ENCODE results near the gene PKIG. TPM values are rescaled to one million over a fixed set of nuclear protein-coding genes. Genes with fewer than 3 reads are reported as not detected.

The PKIG gene
- polyA plus RNA-seq, 3 donors = 0.67 to 1.4 (median 0.84) TPM

DNA sequence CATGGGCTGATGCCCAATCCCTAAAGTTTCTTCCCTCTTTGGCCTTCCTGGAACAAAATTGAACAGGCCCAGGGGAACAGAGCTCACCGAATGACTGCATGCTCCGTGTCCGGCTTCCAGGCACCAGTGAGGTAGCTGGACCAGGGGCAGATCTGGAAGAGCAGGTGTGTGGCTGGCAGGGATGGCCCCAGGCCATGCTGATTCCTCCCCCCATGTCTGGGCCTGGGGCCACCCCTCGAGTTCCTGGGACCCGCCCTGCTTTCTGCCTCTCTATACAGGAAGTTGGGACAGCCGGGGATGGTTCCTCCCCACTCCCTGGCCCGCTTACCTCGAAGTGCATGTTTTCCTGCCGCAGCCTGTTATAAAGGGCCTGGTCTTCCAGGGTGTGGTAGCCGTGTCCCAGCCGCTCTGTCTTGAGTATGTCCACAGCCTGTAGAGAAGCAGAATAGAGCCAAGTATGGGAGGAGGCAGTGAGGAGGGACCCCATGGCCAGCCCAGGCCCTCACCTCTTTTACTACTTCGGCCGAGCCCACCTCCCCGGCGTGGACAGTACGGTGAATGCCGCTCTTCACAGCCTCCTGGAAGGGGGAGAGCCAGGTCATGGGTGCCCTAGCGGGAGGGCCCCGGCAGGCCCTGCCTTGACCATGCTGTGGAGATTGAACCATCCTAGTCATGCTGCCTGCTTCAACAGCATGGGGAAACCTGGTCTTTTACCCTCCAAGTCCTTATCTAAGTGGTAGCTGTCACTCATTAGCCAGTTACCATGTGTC lies 40.3 kb downstream of the PKIG start:
- Histone ChIP-seq H3K4me2 (replicated peaks; ENCODE audit: extremely low read depth, low read length, poor library complexity, severe bottlenecking) (no peak overlapping the region), H3K36me3 (replicated peaks in 1 of 2; ENCODE audit: control insufficient read depth in 1 of 2, insufficient read depth in 2 of 2, low read length in 2 of 2) (peaks cover 0 to 30% of the 10 kb centered on the region in 2 donors), H3K4me1 (ENCODE audit: control insufficient read depth in 1 of 2, insufficient read depth in 2 of 2, low read length in 2 of 2) (no peaks in the 10 kb centered on the region), H3K9ac (ENCODE audit: insufficient read depth, low read length, poor library complexity, severe bottlenecking) (no peak overlapping the region), H3K79me2 (ENCODE audit: insufficient read depth, low read length) (no peaks in the 10 kb centered on the region), H2AFZ (ENCODE audit: insufficient read depth, low read depth, low read length, poor library complexity, severe bottlenecking) (no peak overlapping the region), H3K9me3 (replicated peaks in 1 of 2; ENCODE audit: control insufficient read depth in 1 of 2, insufficient read depth in 1 of 2, low read length in 2 of 2) (peaks cover 9 to 12% of the 10 kb centered on the region in 2 donors), H3K27ac (ENCODE audit: low read depth in 1 of 2, low read length in 2 of 2) (peak overlapping the region in 1 of 2 donors; percentile 1), H3K4me3 (replicated peaks in 1 of 3; ENCODE audit: low read depth in 2 of 3, low read length in 3 of 3) (no peak overlapping the region), H4K20me1 (ENCODE audit: insufficient read depth, low read length) (no peaks in the 10 kb centered on the region), H3K27me3 (ENCODE audit: control insufficient read depth in 2 of 2, insufficient read depth in 2 of 2, low read length in 2 of 2) (no peaks in the 10 kb centered on the region)
- no peak overlapping the region for H3K4me3 Mint-ChIP-seq
- H3K4me1 Mint-ChIP-seq = peaks cover 5% of the 10 kb centered on the region
- H3K27me3 Mint-ChIP-seq (ENCODE audit: low read depth in 3 of 3) = no peaks in the 10 kb centered on the region
- DNase-seq = no peak
- TF ChIP-seq, protein P1, sequence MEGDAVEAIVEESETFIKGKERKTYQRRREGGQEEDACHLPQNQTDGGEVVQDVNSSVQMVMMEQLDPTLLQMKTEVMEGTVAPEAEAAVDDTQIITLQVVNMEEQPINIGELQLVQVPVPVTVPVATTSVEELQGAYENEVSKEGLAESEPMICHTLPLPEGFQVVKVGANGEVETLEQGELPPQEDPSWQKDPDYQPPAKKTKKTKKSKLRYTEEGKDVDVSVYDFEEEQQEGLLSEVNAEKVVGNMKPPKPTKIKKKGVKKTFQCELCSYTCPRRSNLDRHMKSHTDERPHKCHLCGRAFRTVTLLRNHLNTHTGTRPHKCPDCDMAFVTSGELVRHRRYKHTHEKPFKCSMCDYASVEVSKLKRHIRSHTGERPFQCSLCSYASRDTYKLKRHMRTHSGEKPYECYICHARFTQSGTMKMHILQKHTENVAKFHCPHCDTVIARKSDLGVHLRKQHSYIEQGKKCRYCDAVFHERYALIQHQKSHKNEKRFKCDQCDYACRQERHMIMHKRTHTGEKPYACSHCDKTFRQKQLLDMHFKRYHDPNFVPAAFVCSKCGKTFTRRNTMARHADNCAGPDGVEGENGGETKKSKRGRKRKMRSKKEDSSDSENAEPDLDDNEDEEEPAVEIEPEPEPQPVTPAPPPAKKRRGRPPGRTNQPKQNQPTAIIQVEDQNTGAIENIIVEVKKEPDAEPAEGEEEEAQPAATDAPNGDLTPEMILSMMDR (IDR thresholded peaks at IDR 0.05) = no peak
- 91% methylated on average over 13 of the region's 19 CpGs for WGBS (ENCODE audit: insufficient coverage)
- intact Hi-C loops (cut with micrococcal nuclease) = no loop called here
- peaks cover 4 to 18% (median 10%) of the 10 kb centered on the region in 7 donors for H3K9me3 Mint-ChIP-seq
- peak overlapping the region in 1 of 7 donors; percentile 21 for H3K27ac Mint-ChIP-seq
- H3K36me3 Mint-ChIP-seq = peaks cover 16 to 25% of the 10 kb centered on the region in 2 donors

DNA sequence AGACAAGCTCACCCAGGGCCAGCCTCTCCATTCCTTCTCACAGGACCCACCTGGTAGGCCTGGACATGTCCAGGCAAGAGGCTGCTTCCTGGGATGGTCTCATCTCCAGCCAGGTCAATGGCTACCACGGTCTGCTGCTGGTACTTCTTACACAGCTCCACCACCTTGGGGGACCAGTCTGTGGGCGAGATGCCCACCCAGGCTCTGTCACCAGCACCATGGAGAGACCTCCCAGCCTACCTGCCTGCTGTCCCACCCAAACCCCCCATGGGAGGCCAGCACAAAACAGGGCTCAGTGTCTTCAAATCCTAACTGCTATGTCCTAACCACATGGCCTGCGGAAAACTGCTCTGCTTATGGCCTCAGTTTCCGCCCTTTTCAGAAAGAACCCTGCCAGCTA lies 41.8 kb downstream of the PKIG start:
- H3K4me3 ChIP-seq (replicated peaks in 1 of 3; ENCODE audit: low read depth in 2 of 3, low read length in 3 of 3) = no peak overlapping the region
- DNase-seq = no peak
- no peak overlapping the region for H2AFZ ChIP-seq (ENCODE audit: insufficient read depth, low read depth, low read length, poor library complexity, severe bottlenecking)
- TF ChIP-seq, protein P1 (IDR thresholded peaks at IDR 0.05) = no peak
- H3K9me3 ChIP-seq (replicated peaks in 1 of 2; ENCODE audit: control insufficient read depth in 1 of 2, insufficient read depth in 1 of 2, low read length in 2 of 2) = peaks cover 9 to 12% of the 10 kb centered on the region in 2 donors
- WGBS (ENCODE audit: insufficient coverage) = 98% methylated on average over 4 of the region's 4 CpGs
- Mint-ChIP-seq H3K9me3 (peaks cover 4 to 18% (median 10%) of the 10 kb centered on the region in 7 donors), H3K27ac (no peak overlapping the region), H3K36me3 (peaks cover 11 to 15% of the 10 kb centered on the region in 2 donors), H3K4me1 (peaks cover 5% of the 10 kb centered on the region), H3K4me3 (no peak overlapping the region), H3K27me3 (ENCODE audit: low read depth in 3 of 3) (no peaks in the 10 kb centered on the region)
- no peak overlapping the region for H3K9ac ChIP-seq (ENCODE audit: insufficient read depth, low read length, poor library complexity, severe bottlenecking)
- no peaks in the 10 kb centered on the region for H3K27me3 ChIP-seq (ENCODE audit: control insufficient read depth in 2 of 2, insufficient read depth in 2 of 2, low read length in 2 of 2)
- no peaks in the 10 kb centered on the region for H4K20me1 ChIP-seq (ENCODE audit: insufficient read depth, low read length)
- H3K79me2 ChIP-seq (ENCODE audit: insufficient read depth, low read length) = no peaks in the 10 kb centered on the region
- H3K4me1 ChIP-seq (ENCODE audit: control insufficient read depth in 1 of 2, insufficient read depth in 2 of 2, low read length in 2 of 2) = no peaks in the 10 kb centered on the region
- intact Hi-C loops (cut with micrococcal nuclease) = no loop called here
- no peak overlapping the region for H3K4me2 ChIP-seq (replicated peaks; ENCODE audit: extremely low read depth, low read length, poor library complexity, severe bottlenecking)
- peaks cover 0 to 26% of the 10 kb centered on the region in 2 donors for H3K36me3 ChIP-seq (replicated peaks in 1 of 2; ENCODE audit: control insufficient read depth in 1 of 2, insufficient read depth in 2 of 2, low read length in 2 of 2)
- H3K27ac ChIP-seq (ENCODE audit: low read depth in 1 of 2, low read length in 2 of 2) = no peak overlapping the region
